Measurements from ENCODE around the gene ROBO1. TPM values are rescaled to one million over a fixed set of nuclear protein-coding genes. Genes with fewer than 3 reads are reported as not detected.

The ROBO1 gene
- total and polyA plus RNA-seq, 2 donors (not counting 1 experiment from before 2014, with no cell fraction given) = 0.27 to 3.2 TPM

- Mint-ChIP-seq H3K4me3 (no peak overlapping the region), H3K4me1 (no peaks in the 10 kb centered on the region), H3K27me3 (no peaks in the 10 kb centered on the region), H3K27ac (no peak overlapping the region), H3K9me3 (ENCODE audit: insufficient read depth) (no peaks in the 10 kb centered on the region)
- no peak overlapping the region for H3K4me3 ChIP-seq (ENCODE audit: control extremely low read depth in 1 of 5, extremely low read depth in 1 of 5, insufficient read depth in 1 of 5, low read depth in 2 of 5, low read length in 4 of 5)
- H3K9me3 ChIP-seq (ENCODE audit: control extremely low read depth in 1 of 3, control insufficient read depth in 2 of 3, insufficient read depth in 1 of 3, low read length in 2 of 3) = no peaks in the 10 kb centered on the region
- no peak overlapping the region for H3K27ac ChIP-seq (ENCODE audit: low read length in 2 of 2)
- H3K79me2 ChIP-seq (ENCODE audit: control insufficient read depth, insufficient read depth, low read length) = no peaks in the 10 kb centered on the region
- H2AFZ ChIP-seq (ENCODE audit: insufficient read depth, low read depth, low read length, poor library complexity, severe bottlenecking) = no peak overlapping the region
- TF ChIP-seq EZH2 (IDR thresholded peaks at IDR 0.05; ENCODE audit: borderline replicate concordance, insufficient read depth, low read depth, low read length, poor library complexity, severe bottlenecking) (no peak), CTCF (IDR thresholded peaks at IDR 0.05) (no peak)
- no peaks in the 10 kb centered on the region for H3K27me3 ChIP-seq (replicated peaks in 1 of 4; ENCODE audit: control extremely low read depth in 1 of 4, control insufficient read depth in 3 of 4, insufficient read depth in 4 of 4, low read length in 3 of 4)
- no peak overlapping the region for H3K9ac ChIP-seq (ENCODE audit: low read length)
- no peak overlapping the region for H3K4me2 ChIP-seq (replicated peaks; ENCODE audit: low read depth, low read length, poor library complexity, severe bottlenecking)
- CTCF ChIA-PET = no interaction called here
- H4K20me1 ChIP-seq (ENCODE audit: control insufficient read depth, insufficient read depth, low read length, poor library complexity, severe bottlenecking) = no peaks in the 10 kb centered on the region
- H3K4me1 ChIP-seq (ENCODE audit: control insufficient read depth in 2 of 2, insufficient read depth in 2 of 2, low read length in 2 of 2) = no peaks in the 10 kb centered on the region
- DNase-seq (no peak), ATAC-seq (ENCODE audit: low read depth) (no peak)
- WGBS (ENCODE audit: insufficient coverage) = 83% methylated on average over 3 of the region's 7 CpGs
- intact Hi-C loops (cut with micrococcal nuclease) = no loop called here
- POLR2A ChIA-PET = no interaction called here
- no peaks in the 10 kb centered on the region for H3K36me3 ChIP-seq (replicated peaks in 1 of 2; ENCODE audit: control extremely low read depth in 1 of 2, control insufficient read depth in 1 of 2, extremely low read depth in 1 of 2, insufficient read depth in 2 of 2, low read length in 1 of 2)
These were observed 348.8 kb downstream of the ROBO1 start for GRCh38 chr3:79418855-79419621.

GRCh38 chr3:79415356-79415755, 352.4 kb downstream of the ROBO1 start:
- Histone ChIP-seq H3K4me3 (ENCODE audit: control extremely low read depth in 1 of 5, extremely low read depth in 1 of 5, insufficient read depth in 1 of 5, low read depth in 2 of 5, low read length in 4 of 5) (no peak overlapping the region), H3K9ac (ENCODE audit: low read length) (no peak overlapping the region), H3K27ac (ENCODE audit: low read length in 2 of 2) (no peak overlapping the region), H3K4me1 (ENCODE audit: control insufficient read depth in 2 of 2, insufficient read depth in 2 of 2, low read length in 2 of 2) (no peaks in the 10 kb centered on the region), H2AFZ (ENCODE audit: insufficient read depth, low read depth, low read length, poor library complexity, severe bottlenecking) (no peak overlapping the region), H3K36me3 (replicated peaks in 1 of 2; ENCODE audit: control extremely low read depth in 1 of 2, control insufficient read depth in 1 of 2, extremely low read depth in 1 of 2, insufficient read depth in 2 of 2, low read length in 1 of 2) (no peaks in the 10 kb centered on the region), H3K79me2 (ENCODE audit: control insufficient read depth, insufficient read depth, low read length) (no peaks in the 10 kb centered on the region), H3K4me2 (replicated peaks; ENCODE audit: low read depth, low read length, poor library complexity, severe bottlenecking) (no peak overlapping the region), H3K9me3 (ENCODE audit: control extremely low read depth in 1 of 3, control insufficient read depth in 2 of 3, insufficient read depth in 1 of 3, low read length in 2 of 3) (no peaks in the 10 kb centered on the region), H4K20me1 (ENCODE audit: control insufficient read depth, insufficient read depth, low read length, poor library complexity, severe bottlenecking) (no peaks in the 10 kb centered on the region), H3K27me3 (replicated peaks in 1 of 4; ENCODE audit: control extremely low read depth in 1 of 4, control insufficient read depth in 3 of 4, insufficient read depth in 4 of 4, low read length in 3 of 4) (no peaks in the 10 kb centered on the region)
- POLR2A ChIA-PET = no interaction called here
- no peaks in the 10 kb centered on the region for H3K9me3 Mint-ChIP-seq (ENCODE audit: insufficient read depth)
- no peak for ATAC-seq (ENCODE audit: low read depth)
- no peak for DNase-seq
- H3K4me1 Mint-ChIP-seq = no peaks in the 10 kb centered on the region
- no peak overlapping the region for H3K27ac Mint-ChIP-seq
- H3K27me3 Mint-ChIP-seq = no peaks in the 10 kb centered on the region
- TF ChIP-seq CTCF (IDR thresholded peaks at IDR 0.05) (no peak), EZH2 (IDR thresholded peaks at IDR 0.05; ENCODE audit: borderline replicate concordance, insufficient read depth, low read depth, low read length, poor library complexity, severe bottlenecking) (no peak)
- intact Hi-C loops (cut with micrococcal nuclease) = no loop called here
- CTCF ChIA-PET = no interaction called here
- WGBS (ENCODE audit: insufficient coverage) = no CpG with 5 or more reads among the region's 3 CpGs
- H3K4me3 Mint-ChIP-seq = no peak overlapping the region

Measured in B cell (primary cell).